ENCODE data around the gene AQP2.

The AQP2 gene

DNA sequence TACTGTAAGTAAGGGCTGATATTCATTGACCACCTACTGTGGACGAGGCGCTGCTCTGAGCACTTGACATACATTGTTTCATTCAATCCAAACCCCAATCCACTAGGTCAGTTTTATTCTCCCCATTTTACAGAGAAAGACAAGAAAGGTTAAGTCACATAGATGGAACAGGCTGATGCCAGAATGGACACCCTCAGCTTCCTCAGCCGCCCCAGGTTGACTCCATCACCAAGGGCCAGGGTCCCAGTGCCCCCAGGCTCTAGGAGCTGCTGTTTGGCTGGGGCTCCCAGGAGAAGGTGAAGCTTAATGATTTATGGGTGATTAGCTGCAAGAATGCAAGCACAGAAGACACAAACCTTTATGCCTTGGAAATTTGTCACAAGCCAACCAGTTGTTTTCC lies 671 bp upstream of the AQP2 start:
- no peak for DNase-seq (ENCODE audit: low spot score)
- TF ChIP-seq, protein P1, sequence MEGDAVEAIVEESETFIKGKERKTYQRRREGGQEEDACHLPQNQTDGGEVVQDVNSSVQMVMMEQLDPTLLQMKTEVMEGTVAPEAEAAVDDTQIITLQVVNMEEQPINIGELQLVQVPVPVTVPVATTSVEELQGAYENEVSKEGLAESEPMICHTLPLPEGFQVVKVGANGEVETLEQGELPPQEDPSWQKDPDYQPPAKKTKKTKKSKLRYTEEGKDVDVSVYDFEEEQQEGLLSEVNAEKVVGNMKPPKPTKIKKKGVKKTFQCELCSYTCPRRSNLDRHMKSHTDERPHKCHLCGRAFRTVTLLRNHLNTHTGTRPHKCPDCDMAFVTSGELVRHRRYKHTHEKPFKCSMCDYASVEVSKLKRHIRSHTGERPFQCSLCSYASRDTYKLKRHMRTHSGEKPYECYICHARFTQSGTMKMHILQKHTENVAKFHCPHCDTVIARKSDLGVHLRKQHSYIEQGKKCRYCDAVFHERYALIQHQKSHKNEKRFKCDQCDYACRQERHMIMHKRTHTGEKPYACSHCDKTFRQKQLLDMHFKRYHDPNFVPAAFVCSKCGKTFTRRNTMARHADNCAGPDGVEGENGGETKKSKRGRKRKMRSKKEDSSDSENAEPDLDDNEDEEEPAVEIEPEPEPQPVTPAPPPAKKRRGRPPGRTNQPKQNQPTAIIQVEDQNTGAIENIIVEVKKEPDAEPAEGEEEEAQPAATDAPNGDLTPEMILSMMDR (IDR thresholded peaks at IDR 0.05; ENCODE audit: extremely low read depth, insufficient read depth, missing control alignments): no peak
- in situ Hi-C loops (cut with MboI; ENCODE audit: low pct_unique_long_range_greater_than_20kb, low sequenced_read_pairs, unreplicated experiment): no loop called here

- TF ChIP-seq, protein P1 (IDR thresholded peaks at IDR 0.05; ENCODE audit: extremely low read depth, insufficient read depth, missing control alignments): no peak
- no peak for DNase-seq (ENCODE audit: low spot score)
- in situ Hi-C loops (cut with MboI; ENCODE audit: low pct_unique_long_range_greater_than_20kb, low sequenced_read_pairs, unreplicated experiment): no loop called here
Observed at GRCh38 chr12:49951411-49952240, 1.1 kb downstream of the AQP2 start.

DNA sequence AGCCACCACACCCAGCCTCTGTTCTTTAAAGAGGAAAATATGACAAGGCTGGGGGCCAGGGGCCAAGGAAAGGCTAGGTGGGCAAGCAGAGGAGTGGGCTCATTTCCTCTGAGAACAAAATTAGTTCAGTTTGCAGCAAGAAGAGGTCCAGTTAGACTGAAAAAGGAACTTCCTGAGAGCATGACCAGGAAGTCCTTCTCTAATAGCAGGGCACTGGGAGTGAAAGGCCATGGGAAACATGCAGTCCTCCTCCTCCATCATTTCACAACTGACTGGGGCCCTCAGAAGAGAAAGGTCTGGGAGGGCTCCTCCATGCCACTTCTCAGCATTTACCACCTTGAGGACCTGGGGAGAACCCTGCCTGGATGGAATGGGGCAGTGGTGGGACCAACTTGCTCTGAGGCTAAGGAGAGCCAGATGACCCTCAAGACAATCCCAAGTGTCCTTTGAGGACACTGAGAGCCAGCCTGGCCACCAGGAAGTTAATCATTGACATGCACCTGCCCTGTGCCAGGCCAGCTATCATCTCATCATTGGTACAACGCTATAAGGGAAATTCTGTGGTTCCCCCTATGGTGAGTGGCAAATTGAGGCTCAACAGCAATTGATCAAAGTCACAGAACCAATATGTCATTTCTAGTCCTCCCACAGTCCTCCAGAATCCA lies 2.0 kb downstream of the AQP2 start:
- DNase-seq (ENCODE audit: low spot score): no peak
- TF ChIP-seq, protein P1 (IDR thresholded peaks at IDR 0.05; ENCODE audit: extremely low read depth, insufficient read depth, missing control alignments): no peak
- in situ Hi-C loops (cut with MboI; ENCODE audit: low pct_unique_long_range_greater_than_20kb, low sequenced_read_pairs, unreplicated experiment): no loop called here

DNA sequence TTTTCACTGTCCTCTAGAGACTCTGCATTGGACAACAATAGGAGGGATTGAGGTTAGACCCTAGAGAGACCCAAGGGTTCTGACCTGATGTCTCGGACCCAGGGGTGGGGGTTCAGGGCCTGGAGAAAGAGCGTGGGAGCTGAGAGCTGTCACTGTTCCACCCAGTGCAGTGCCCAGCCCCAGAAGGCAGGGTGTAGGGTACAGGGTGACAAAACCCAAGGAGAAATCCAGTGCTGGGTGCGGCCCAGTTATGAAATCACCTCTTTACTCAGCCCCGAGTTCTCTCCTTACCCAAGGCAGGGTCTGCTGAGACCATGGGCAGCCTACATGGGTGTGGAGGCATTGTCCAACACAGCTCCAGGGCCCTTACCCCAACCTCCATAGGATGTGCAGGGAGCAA lies 2.6 kb downstream of the AQP2 start:
- DNase-seq (ENCODE audit: low spot score): no peak
- in situ Hi-C loops (cut with MboI; ENCODE audit: low pct_unique_long_range_greater_than_20kb, low sequenced_read_pairs, unreplicated experiment): no loop called here
- TF ChIP-seq, protein P1 (IDR thresholded peaks at IDR 0.05; ENCODE audit: extremely low read depth, insufficient read depth, missing control alignments): no peak

DNA sequence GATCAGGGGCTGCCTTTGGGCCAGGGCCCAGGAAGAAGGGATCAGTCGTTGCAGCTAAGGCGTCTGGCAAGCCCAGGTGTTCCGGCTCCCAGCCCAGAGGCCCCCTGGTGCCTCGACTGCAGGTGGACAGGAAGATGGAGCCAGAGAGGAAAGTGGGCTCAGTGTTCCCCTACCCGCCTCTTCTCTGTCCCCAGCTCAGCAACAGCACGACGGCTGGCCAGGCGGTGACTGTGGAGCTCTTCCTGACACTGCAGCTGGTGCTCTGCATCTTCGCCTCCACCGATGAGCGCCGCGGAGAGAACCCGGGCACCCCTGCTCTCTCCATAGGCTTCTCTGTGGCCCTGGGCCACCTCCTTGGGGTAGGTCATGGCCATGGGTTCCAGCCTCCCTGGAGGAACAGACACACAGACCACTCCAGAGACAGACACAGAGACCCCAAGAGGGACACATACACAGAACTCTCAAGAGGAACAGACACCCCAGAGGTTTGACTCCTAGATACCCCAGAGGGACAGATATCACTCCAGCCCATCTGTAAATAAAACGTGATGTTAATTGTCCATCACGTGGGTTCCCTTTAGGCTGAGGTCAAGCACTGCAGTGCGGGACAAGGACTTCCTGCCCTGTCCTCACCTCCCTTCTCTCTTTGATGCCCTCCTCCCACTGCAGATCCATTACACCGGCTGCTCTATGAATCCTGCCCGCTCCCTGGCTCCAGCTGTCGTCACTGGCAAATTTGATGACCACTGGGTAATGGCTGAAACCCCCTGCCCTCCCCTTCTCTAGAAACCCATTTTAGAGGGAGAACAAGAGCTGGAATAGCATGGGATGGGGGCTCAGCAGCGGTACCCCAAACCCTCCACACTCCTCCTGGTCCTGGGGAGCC lies 3.7 kb downstream of the AQP2 start:
- DNase-seq (ENCODE audit: low spot score): no peak
- TF ChIP-seq, protein P1 (IDR thresholded peaks at IDR 0.05; ENCODE audit: extremely low read depth, insufficient read depth, missing control alignments): no peak
- in situ Hi-C loops (cut with MboI; ENCODE audit: low pct_unique_long_range_greater_than_20kb, low sequenced_read_pairs, unreplicated experiment): no loop called here
